Type B pancreatic cell (in vitro differentiated cells): ENCODE measurements around the gene KRTAP5-7. TPM values are rescaled to one million over a fixed set of nuclear protein-coding genes. Genes with fewer than 3 reads are reported as not detected.
"Not testable (repeated sequence)": the region's sequence is repeated elsewhere in the genome, so short reads cannot be mapped to it uniquely, and the experiment has no call there.

Experiments
- DNase-seq: peaks from one replicate; pipeline ENCODE4 v3.0.0; 2021; ENCODE audit warnings: mixed read lengths; ENCODE audit not compliant: unreplicated experiment; ENCODE audit errors: extremely low spot score
- H3K27ac Mint-ChIP-seq: 2 replicates; pipeline ENCODE4 v1.8.0; 2021; ENCODE audit warnings: mild to moderate bottlenecking, mixed read lengths
- H3K27me3 Mint-ChIP-seq: 2 replicates; pipeline ENCODE4 v1.8.0; 2021; ENCODE audit warnings: mixed read lengths
- H3K36me3 Mint-ChIP-seq: 2 replicates; pipeline ENCODE4 v1.8.0; 2021; ENCODE audit warnings: mixed read lengths
- H3K4me1 Mint-ChIP-seq: one replicate; pipeline ENCODE4 v1.8.0; 2021; ENCODE audit warnings: mixed read lengths; ENCODE audit not compliant: unreplicated experiment
- H3K4me3 Mint-ChIP-seq: 2 replicates; pipeline ENCODE4 v1.8.0; 2021; ENCODE audit warnings: mild to moderate bottlenecking, mixed read lengths
- H3K9me3 Mint-ChIP-seq: 2 replicates; pipeline ENCODE4 v1.8.0; 2021; ENCODE audit warnings: mixed read lengths
- long read RNA-seq: library from polyadenylated mRNA; unstranded; transcript quantifications from one replicate; pipeline ENCODE4 v2.0.0, GENCODE V29; 2020
- total RNA-seq: library from RNA; stranded (reverse); gene quantifications from 2 replicates; pipeline ENCODE4 v1.2.1, GENCODE V29; 2021; ENCODE audit warnings: low replicate concordance
- TF ChIP-seq, protein P1 (sequence below): fragments of 200-600 bp; sonication (generic); conservative IDR thresholded peaks from 2 replicates; pipeline ENCODE4 v1.5.0; 2021; ENCODE audit warnings: antibody characterized with exemption, mild to moderate bottlenecking

Gene KRTAP5-7, protein sequence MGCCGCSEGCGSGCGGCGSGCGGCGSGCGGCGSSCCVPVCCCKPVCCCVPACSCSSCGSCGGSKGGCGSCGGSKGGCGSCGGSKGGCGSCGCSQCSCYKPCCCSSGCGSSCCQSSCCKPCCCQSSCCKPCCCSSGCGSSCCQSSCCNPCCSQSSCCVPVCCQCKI
- total RNA-seq, result not detected in 2 replicates
- long read RNA-seq, result 0 reads

DNA sequence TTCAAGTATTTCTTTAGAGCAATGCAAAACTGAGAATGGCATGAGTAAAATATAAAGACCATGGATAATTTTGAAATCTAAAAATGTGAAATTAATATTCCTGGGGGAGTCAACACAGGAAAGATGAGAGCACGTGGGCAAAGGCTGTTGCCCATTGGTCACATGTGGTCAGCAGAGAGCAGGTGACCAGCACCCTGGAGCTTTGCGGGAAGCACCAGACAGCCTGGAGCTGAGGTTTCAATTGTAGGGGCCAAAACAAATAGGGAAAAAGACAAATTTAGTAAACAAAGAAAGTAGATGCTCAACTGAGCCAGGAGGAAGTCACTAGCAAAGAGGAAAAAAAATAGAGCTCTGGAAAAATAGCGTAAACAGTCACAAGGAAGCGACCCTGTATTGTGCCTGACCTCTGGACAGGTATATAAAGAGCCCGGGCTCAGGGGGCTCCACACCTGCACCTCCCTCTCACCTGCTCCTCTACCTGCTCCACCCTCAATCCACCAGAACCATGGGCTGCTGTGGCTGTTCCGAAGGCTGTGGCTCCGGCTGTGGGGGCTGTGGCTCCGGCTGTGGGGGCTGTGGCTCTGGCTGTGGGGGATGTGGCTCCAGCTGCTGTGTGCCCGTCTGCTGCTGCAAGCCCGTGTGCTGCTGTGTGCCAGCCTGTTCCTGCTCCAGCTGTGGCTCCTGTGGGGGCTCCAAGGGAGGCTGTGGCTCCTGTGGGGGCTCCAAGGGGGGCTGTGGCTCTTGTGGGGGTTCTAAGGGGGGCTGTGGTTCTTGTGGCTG, at the start of gene KRTAP5-7:
KRTAP5-7 (plus strand) TSS at position 472 of the 780 bp plus-strand sequence; CDS start at position 506, 34 bp downstream.
- not testable (repeated sequence) for H3K27ac Mint-ChIP-seq, H3K27me3 Mint-ChIP-seq, H3K36me3 Mint-ChIP-seq, H3K4me3 Mint-ChIP-seq, H3K9me3 Mint-ChIP-seq, H3K4me1 Mint-ChIP-seq
- DNase-seq, result peak; percentile 39

DNA sequence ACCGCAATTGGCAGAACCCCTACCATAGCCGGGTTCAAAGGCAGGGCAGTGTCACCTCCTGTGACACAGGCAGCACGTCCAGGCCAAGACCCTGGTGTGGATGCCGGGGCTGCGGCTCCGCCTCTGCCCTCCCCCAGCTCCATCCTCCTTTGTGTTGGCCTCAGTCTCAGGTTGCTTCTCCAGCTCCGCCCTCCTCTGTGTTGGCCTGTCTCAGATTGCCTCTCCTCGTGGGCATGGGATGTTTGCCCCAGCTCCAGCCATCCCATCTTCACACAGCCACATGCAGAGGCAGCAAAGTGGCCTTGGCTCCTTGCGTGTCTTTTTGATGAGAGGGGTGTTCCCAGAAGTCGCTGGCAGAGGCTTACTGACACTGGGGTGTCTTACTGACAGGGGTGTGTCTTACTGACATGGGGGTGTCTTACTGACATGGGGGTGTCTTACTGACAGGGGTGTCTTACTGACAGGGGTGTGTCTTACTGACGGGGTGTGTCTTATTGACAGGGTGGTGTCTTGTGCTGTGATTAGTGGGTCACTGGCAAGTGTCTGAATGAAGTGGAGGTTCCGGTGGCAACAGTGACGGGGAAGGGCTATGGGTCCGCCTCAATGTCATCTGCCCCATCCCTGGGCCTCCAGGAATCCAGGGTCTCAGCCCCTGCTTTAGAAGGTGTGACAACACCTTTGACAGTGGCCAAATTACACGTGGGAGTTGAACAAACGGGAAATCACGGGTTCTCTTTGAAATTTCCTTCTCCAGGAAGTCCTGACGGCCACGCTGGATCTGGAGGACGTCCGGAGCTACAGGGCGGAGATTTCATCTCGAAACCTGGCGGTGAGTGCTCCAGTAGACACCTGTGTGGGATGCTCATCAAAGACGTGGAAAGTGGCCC, 49.2 kb upstream of the KRTAP5-7 start:
- peaks cover 5% of the 10 kb centered on the region for H3K4me1 Mint-ChIP-seq
- no peak for DNase-seq
- H3K4me3 Mint-ChIP-seq, result no peak overlapping the region
- TF ChIP-seq, protein P1, sequence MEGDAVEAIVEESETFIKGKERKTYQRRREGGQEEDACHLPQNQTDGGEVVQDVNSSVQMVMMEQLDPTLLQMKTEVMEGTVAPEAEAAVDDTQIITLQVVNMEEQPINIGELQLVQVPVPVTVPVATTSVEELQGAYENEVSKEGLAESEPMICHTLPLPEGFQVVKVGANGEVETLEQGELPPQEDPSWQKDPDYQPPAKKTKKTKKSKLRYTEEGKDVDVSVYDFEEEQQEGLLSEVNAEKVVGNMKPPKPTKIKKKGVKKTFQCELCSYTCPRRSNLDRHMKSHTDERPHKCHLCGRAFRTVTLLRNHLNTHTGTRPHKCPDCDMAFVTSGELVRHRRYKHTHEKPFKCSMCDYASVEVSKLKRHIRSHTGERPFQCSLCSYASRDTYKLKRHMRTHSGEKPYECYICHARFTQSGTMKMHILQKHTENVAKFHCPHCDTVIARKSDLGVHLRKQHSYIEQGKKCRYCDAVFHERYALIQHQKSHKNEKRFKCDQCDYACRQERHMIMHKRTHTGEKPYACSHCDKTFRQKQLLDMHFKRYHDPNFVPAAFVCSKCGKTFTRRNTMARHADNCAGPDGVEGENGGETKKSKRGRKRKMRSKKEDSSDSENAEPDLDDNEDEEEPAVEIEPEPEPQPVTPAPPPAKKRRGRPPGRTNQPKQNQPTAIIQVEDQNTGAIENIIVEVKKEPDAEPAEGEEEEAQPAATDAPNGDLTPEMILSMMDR, result no peak
- peak overlapping the region; percentile 48 for H3K27ac Mint-ChIP-seq
- H3K9me3 Mint-ChIP-seq, result no peaks in the 10 kb centered on the region
- H3K36me3 Mint-ChIP-seq, result peaks cover 31% of the 10 kb centered on the region
- no peaks in the 10 kb centered on the region for H3K27me3 Mint-ChIP-seq

DNA sequence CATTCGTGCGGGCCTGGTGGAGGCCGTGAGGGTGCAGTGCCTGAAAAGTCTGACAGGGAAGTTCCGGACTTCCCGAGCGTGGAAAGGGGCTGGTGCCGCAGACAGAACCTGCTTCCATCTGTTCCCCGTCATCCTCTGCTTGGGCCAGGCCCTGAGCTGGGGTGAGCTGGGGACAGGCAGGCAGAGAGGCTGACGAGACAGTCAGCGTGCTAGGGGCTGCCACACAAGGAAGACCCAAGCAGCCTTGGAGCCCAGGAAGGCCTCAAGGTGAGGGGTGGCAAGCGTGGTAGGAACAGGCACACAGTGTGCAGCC, 48.6 kb upstream of the KRTAP5-7 start:
- TF ChIP-seq, protein P1, result no peak
- DNase-seq, result no peak
- Mint-ChIP-seq H3K27me3 (no peaks in the 10 kb centered on the region), H3K27ac (peak overlapping the region; percentile 48), H3K9me3 (no peaks in the 10 kb centered on the region), H3K4me3 (no peak overlapping the region), H3K4me1 (peaks cover 5% of the 10 kb centered on the region), H3K36me3 (peaks cover 34% of the 10 kb centered on the region)

DNA sequence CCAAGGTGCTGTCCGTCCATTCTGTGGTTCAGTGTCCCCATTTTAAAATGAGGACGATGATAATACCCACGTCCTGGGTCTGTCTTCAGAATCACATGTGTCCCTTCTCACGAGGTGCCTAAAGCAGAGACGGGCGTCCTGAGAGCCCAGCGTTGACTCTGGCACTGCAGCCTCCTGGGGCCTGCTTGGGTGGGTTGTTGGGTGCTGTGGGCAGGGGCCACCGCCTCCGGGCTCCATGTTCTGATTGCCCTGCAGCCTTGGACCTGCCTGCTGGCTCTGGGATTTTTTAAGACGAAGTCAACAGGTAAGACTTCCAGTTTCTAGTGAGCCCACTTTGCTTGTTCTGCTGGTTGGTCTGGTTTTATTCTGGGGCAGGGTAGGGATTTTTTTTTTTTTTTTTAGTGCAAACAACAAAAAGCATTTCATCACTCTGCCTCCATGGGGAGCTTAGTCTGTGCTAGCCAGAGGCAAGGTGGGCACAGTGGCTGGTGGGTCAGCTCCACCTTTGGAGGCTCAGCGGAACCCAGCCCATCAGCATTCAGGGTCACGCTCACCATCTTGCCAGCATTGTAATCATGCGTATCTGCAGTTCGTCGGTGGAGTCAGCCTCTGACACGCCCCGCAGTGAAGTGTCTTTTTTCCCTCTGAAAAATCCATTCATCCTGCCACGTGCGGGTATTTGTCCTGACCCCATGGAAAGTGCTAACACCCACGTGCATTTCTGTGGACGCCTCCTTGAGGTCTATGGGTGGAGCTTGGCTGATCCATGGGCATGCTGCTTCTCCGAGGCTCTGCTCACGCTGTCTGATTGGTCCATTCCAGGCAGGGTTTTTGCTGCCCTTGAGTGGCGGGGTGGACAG, 45.7 kb upstream of the KRTAP5-7 start:
- Mint-ChIP-seq H3K27me3 (no peaks in the 10 kb centered on the region), H3K27ac (peak overlapping the region; percentile 97), H3K4me3 (peak overlapping the region; percentile 66), H3K36me3 (peaks cover 52% of the 10 kb centered on the region), H3K4me1 (peaks cover 5% of the 10 kb centered on the region), H3K9me3 (no peaks in the 10 kb centered on the region)
- no peak for DNase-seq
- TF ChIP-seq, protein P1, result no peak

DNA sequence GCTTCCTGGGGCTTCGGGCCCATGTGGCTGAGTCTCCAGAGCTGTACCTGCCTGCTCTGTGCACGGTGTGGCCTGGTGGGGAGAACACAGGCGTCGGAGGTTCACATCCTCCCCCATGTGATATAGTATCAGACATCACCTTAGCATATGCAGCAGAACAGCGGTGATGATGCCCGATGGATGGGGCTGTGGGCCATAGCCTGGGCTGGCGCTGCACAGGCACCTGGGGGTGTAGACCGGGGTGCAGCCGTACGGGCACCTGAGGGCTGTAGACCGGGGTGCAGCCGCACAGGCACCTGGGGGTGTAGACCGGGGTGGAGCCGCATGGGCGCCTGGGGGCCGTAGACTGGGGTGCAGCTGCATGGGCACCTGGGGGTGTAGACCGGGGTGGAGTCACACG, 44.9 kb upstream of the KRTAP5-7 start:
- Mint-ChIP-seq H3K36me3 (peaks cover 57% of the 10 kb centered on the region), H3K9me3 (no peaks in the 10 kb centered on the region), H3K27ac (no peak overlapping the region), H3K4me1 (peaks cover 8% of the 10 kb centered on the region), H3K4me3 (no peak overlapping the region), H3K27me3 (no peaks in the 10 kb centered on the region)
- no peak for DNase-seq
- TF ChIP-seq, protein P1, result no peak
